ENCODE data around the gene FAM185A. TPM values are rescaled to one million over a fixed set of nuclear protein-coding genes. Genes with fewer than 3 reads are reported as not detected.
"Not testable (repeated sequence)": the region's sequence is repeated elsewhere in the genome, so short reads cannot be mapped to it uniquely, and the experiment has no call there.

The FAM185A gene
- total RNA-seq, 3 donors from 2014 or later: 10.4 to 22.5 (median 20.3) TPM

- H3K9me3 ChIP-seq: no peaks in the 10 kb centered on the region
- H3K27me3 ChIP-seq: no peaks in the 10 kb centered on the region
- H3K27ac ChIP-seq: peak overlapping the region in 1 of 2 donors; percentile 10
- intact Hi-C loops (cut with DNase I; ENCODE audit: low total_unique reads): no loop called here
- H3K36me3 ChIP-seq: no peaks in the 10 kb centered on the region
- no peak for DNase-seq (ENCODE audit: low spot score in 2 of 2)
- no peaks in the 10 kb centered on the region for H3K4me1 ChIP-seq
- no peak overlapping the region for H3K4me3 ChIP-seq
- TF ChIP-seq POLR2A (IDR thresholded peaks at IDR 0.05) (no peak), POLR2AphosphoS5 (IDR thresholded peaks at IDR 0.05) (no peak), CTCF (IDR thresholded peaks at IDR 0.05) (no peak)
Observed at GRCh38 chr7:102837802-102838201, 89.0 kb downstream of the FAM185A start.

GRCh38 chr7:102838572-102839101 is 89.8 kb downstream of the FAM185A start:
- H3K4me1 ChIP-seq; H3K27me3 ChIP-seq; H3K4me3 ChIP-seq; intact Hi-C loops (cut with DNase I; ENCODE audit: low total_unique reads); DNase-seq (ENCODE audit: low spot score in 2 of 2); H3K9me3 ChIP-seq; H3K36me3 ChIP-seq; H3K27ac ChIP-seq: not testable (repeated sequence)

GRCh38 chr7:102840404-102840803 is 91.6 kb downstream of the FAM185A start:
- Histone ChIP-seq H3K4me3 (no peak overlapping the region), H3K4me1 (no peaks in the 10 kb centered on the region), H3K27me3 (no peaks in the 10 kb centered on the region), H3K9me3 (no peaks in the 10 kb centered on the region), H3K27ac (no peak overlapping the region), H3K36me3 (no peaks in the 10 kb centered on the region)
- DNase-seq (ENCODE audit: low spot score in 2 of 2): no peak
- TF ChIP-seq POLR2A (IDR thresholded peaks at IDR 0.05) (no peak), CTCF (IDR thresholded peaks at IDR 0.05) (no peak), POLR2AphosphoS5 (IDR thresholded peaks at IDR 0.05) (no peak)
- intact Hi-C loops (cut with DNase I; ENCODE audit: low total_unique reads): no loop called here

GRCh38 chr7:102841290-102841689 is 92.5 kb downstream of the FAM185A start:
- H3K36me3 ChIP-seq: no peaks in the 10 kb centered on the region
- DNase-seq (ENCODE audit: low spot score in 2 of 2): no peak
- peak overlapping the region in 1 of 2 donors; percentile 6 for H3K27ac ChIP-seq
- no peaks in the 10 kb centered on the region for H3K9me3 ChIP-seq
- intact Hi-C loops (cut with DNase I; ENCODE audit: low total_unique reads): no loop called here
- no peaks in the 10 kb centered on the region for H3K27me3 ChIP-seq
- no peak overlapping the region for H3K4me3 ChIP-seq
- TF ChIP-seq CTCF (IDR thresholded peaks at IDR 0.05) (no peak), POLR2AphosphoS5 (IDR thresholded peaks at IDR 0.05) (no peak), POLR2A (IDR thresholded peaks at IDR 0.05) (no peak)
- no peaks in the 10 kb centered on the region for H3K4me1 ChIP-seq

- no peaks in the 10 kb centered on the region for H3K36me3 ChIP-seq
- intact Hi-C loops (cut with DNase I; ENCODE audit: low total_unique reads): no loop called here
- peak overlapping the region; percentile 19 to 34 for H3K27ac ChIP-seq
- no peak overlapping the region for H3K4me3 ChIP-seq
- H3K9me3 ChIP-seq: no peaks in the 10 kb centered on the region
- no peaks in the 10 kb centered on the region for H3K4me1 ChIP-seq
- no peak for TF ChIP-seq CTCF (IDR thresholded peaks at IDR 0.05)
- TF ChIP-seq POLR2AphosphoS5 (IDR thresholded peaks at IDR 0.05): no peak
- no peak for TF ChIP-seq POLR2A (IDR thresholded peaks at IDR 0.05)
- DNase-seq (ENCODE audit: low spot score in 2 of 2): no peak
- H3K27me3 ChIP-seq: no peaks in the 10 kb centered on the region
Observed at GRCh38 chr7:102842284-102842683, 93.5 kb downstream of the FAM185A start.

GRCh38 chr7:102843850-102844249 is 95.1 kb downstream of the FAM185A start:
- no peak overlapping the region for H3K4me3 ChIP-seq
- no peaks in the 10 kb centered on the region for H3K4me1 ChIP-seq
- H3K36me3 ChIP-seq: no peaks in the 10 kb centered on the region
- intact Hi-C loops (cut with DNase I; ENCODE audit: low total_unique reads): no loop called here
- H3K9me3 ChIP-seq: no peaks in the 10 kb centered on the region
- TF ChIP-seq POLR2A (IDR thresholded peaks at IDR 0.05) (no peak), CTCF (IDR thresholded peaks at IDR 0.05) (no peak), POLR2AphosphoS5 (IDR thresholded peaks at IDR 0.05) (no peak)
- no peak for DNase-seq (ENCODE audit: low spot score in 2 of 2)
- H3K27me3 ChIP-seq: no peaks in the 10 kb centered on the region
- no peak overlapping the region for H3K27ac ChIP-seq
